Kidney (tissue), 14 donors: ENCODE measurements around the gene CNPY1. TPM values are rescaled to one million over a fixed set of nuclear protein-coding genes. Genes with fewer than 3 reads are reported as not detected.

Experiments used
- DNase-seq, 5 donors: peaks; one replicate each; pipeline ENCODE4 v3.0.0-alpha.2; 2013 to 2020
- FAIRE-seq: peaks from 2 replicates; lab custom pipeline; 2012; peaks lifted over from hg19 to GRCh38; lab: Jason Lieb, UNC
- H3K27ac ChIP-seq, 2 donors: one replicate each; pipeline ENCODE4 v1.7.0; 2013; ENCODE audit warnings: low read depth in 2 of 2, low read length in 2 of 2, inconsistent platforms in 1 of 2
- H3K27me3 ChIP-seq: one replicate; pipeline ENCODE4 v1.7.1; 2013; ENCODE audit warnings: low read length, inconsistent platforms; ENCODE audit not compliant: control insufficient read depth, insufficient read depth
- H3K36me3 ChIP-seq, 3 donors: one replicate each; pipeline versions ENCODE4 v1.7.0 to v1.7.1; 2013; ENCODE audit warnings: low read length in 3 of 3, control low read depth in 1 of 3, inconsistent platforms in 1 of 3; ENCODE audit not compliant: insufficient read depth in 3 of 3, control insufficient read depth in 2 of 3
- H3K4me1 ChIP-seq, 3 donors: one replicate each; pipeline versions ENCODE4 v1.7.0 to v1.7.1; 2013; ENCODE audit warnings: low read length in 3 of 3, inconsistent platforms in 1 of 3, low read depth in 1 of 3; ENCODE audit not compliant: control insufficient read depth in 2 of 3, insufficient read depth in 2 of 3
- H3K4me3 ChIP-seq, 3 donors: one replicate each; pipeline versions ENCODE4 v1.7.0 to v1.8.1; 2013; ENCODE audit warnings: low read length in 3 of 3, control low read depth in 1 of 3, inconsistent platforms in 1 of 3
- H3K9ac ChIP-seq, 3 donors: one replicate each; pipeline versions ENCODE4 v1.7.0 to v1.7.1; 2013; ENCODE audit warnings: low read length in 3 of 3, control low read depth in 1 of 3, inconsistent platforms in 1 of 3
- H3K9me3 ChIP-seq, 3 donors: one replicate each; pipeline versions ENCODE4 v1.7.0 to v1.7.1; 2013; ENCODE audit warnings: low read length in 3 of 3, control low read depth in 1 of 3, inconsistent platforms in 1 of 3; ENCODE audit not compliant: control insufficient read depth in 2 of 3, insufficient read depth in 1 of 3
- intact Hi-C: fragments of 100-400 bp; cut with DNase I; formaldehyde crosslinking; loops from one replicate; pipeline ENCODE4 v1.11.1; 2022
- polyA plus RNA-seq: library from polyadenylated mRNA; stranded (reverse); fragments of 350-450 nt; fragmentation: Illumina TruSeq; extraction: RNeasy Lipid Tissue Mini Kit (QIAGEN cat#74804); gene quantifications from one replicate; pipeline ENCODE4 v1.2.3, GENCODE V29; 2014; ENCODE audit warnings: low read depth, low replicate concordance; ENCODE audit not compliant: insufficient read depth
- total RNA-seq: library from RNA; stranded (reverse); fragmentation: NEBNext Ultra II Directional; extraction: Animal tissue kit (Norgen Biotek cat#: 25700); gene quantifications from one replicate; pipeline ENCODE4 v1.2.1, GENCODE V29; 2021
- TF ChIP-seq, protein P1 (sequence below): IDR thresholded peaks from 3 replicates; pipeline ENCODE4 v1.5.1; 2012; ENCODE audit warnings: mild to moderate bottlenecking, moderate library complexity, borderline replicate concordance; ENCODE audit not compliant: insufficient read depth; ENCODE audit errors: extremely low read depth
- donor health status: control.
- donor health status: control.
- donor health status: control.
- donor health status: control.
- donor health status: control.
- donor health status: DM: yes; HTN: yes; CAD: no.
- donor health status: Normal renal cell carcinoma (clear cell type).

CNPY1 gene
- total and polyA plus RNA-seq, 2 donors from 2014 or later, result not detected

DNA sequence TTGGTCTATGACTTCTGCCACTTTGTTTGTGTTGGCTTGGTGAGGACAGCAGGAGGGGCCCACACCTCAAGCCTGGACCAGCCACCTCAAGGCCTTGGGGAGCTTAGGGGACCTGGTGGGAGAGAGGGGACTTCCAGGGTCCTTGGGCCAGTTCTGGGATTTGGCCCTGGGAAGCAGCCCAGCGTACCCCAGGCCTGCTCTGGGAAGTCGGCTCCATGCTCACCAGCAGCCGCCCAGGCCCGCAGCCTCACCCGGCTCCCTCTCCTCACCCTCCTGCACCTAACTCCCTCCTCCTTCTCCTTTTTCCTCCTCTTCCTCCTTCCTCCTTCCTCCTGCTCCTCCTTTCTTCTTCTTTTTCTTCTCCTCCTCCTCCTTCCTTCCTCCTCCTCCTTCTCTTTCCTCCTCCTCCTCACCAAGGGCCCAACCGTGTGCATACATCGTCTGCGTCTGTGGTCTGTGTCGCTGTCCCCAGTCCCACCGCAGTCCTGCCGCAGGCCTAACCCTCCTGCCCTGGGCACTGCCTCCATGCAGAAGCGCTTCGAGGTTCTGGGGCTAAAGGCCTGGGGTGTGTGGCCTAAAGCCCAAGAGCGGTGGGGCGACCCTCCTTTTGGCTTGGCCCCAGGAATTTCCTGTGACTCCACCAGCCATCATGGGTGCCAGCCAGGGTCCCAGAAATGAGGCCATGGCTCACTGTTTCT, 83.1 kb downstream of the CNPY1 start:
- intact Hi-C loops, result no loop called here
- Histone ChIP-seq H3K27me3 (peaks cover 74% of the 10 kb centered on the region), H3K27ac (no peak overlapping the region), H3K9me3 (no peaks in the 10 kb centered on the region), H3K4me3 (no peak overlapping the region), H3K9ac (no peak overlapping the region), H3K36me3 (no peaks in the 10 kb centered on the region), H3K4me1 (peaks cover 0 to 2% (median 0%) of the 10 kb centered on the region in 3 donors)
- FAIRE-seq (no peak), DNase-seq (peak in 1 of 5 donors; percentile 51)
- TF ChIP-seq, protein P1, sequence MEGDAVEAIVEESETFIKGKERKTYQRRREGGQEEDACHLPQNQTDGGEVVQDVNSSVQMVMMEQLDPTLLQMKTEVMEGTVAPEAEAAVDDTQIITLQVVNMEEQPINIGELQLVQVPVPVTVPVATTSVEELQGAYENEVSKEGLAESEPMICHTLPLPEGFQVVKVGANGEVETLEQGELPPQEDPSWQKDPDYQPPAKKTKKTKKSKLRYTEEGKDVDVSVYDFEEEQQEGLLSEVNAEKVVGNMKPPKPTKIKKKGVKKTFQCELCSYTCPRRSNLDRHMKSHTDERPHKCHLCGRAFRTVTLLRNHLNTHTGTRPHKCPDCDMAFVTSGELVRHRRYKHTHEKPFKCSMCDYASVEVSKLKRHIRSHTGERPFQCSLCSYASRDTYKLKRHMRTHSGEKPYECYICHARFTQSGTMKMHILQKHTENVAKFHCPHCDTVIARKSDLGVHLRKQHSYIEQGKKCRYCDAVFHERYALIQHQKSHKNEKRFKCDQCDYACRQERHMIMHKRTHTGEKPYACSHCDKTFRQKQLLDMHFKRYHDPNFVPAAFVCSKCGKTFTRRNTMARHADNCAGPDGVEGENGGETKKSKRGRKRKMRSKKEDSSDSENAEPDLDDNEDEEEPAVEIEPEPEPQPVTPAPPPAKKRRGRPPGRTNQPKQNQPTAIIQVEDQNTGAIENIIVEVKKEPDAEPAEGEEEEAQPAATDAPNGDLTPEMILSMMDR, result no peak

GRCh38 chr7:155462163-155462735, 84.1 kb downstream of the CNPY1 start:
- H3K4me1 ChIP-seq, result peaks cover 0 to 5% (median 0%) of the 10 kb centered on the region in 3 donors
- FAIRE-seq (no peak), DNase-seq (no peak)
- H3K27ac ChIP-seq, result no peak overlapping the region
- intact Hi-C loops, result no loop called here
- no peaks in the 10 kb centered on the region for H3K36me3 ChIP-seq
- peaks cover 68% of the 10 kb centered on the region for H3K27me3 ChIP-seq
- no peak overlapping the region for H3K9ac ChIP-seq
- no peak overlapping the region for H3K4me3 ChIP-seq
- TF ChIP-seq, protein P1, result no peak
- H3K9me3 ChIP-seq, result no peaks in the 10 kb centered on the region

- peak in 1 of 5 donors; percentile 13 for DNase-seq
- Histone ChIP-seq H3K27me3 (peaks cover 68% of the 10 kb centered on the region), H3K9ac (no peak overlapping the region), H3K4me3 (no peak overlapping the region), H3K9me3 (no peaks in the 10 kb centered on the region), H3K4me1 (peaks cover 0 to 7% (median 0%) of the 10 kb centered on the region in 3 donors), H3K27ac (no peak overlapping the region), H3K36me3 (no peaks in the 10 kb centered on the region)
- no peak for FAIRE-seq
- intact Hi-C loops, result no loop called here
- TF ChIP-seq, protein P1, result no peak
These were observed 84.7 kb downstream of the CNPY1 start for GRCh38 chr7:155461631-155462030.
